ENCODE measurements around the gene DIPK1C. TPM values are rescaled to one million over a fixed set of nuclear protein-coding genes. Genes with fewer than 3 reads are reported as not detected.

DIPK1C gene
- total RNA-seq, 3 donors from 2014 or later: 0.14 to 0.98 TPM; not detected in 1

- H3K4me3 ChIP-seq: no peak overlapping the region
- H3K36me3 ChIP-seq (ENCODE audit: low read depth): no peaks in the 10 kb centered on the region
- H3K9me3 ChIP-seq: no peaks in the 10 kb centered on the region
- DNase-seq (no peak), ATAC-seq (no peak)
- intact Hi-C loops (cut with DNase I, micrococcal nuclease): no loop called here
- no peaks in the 10 kb centered on the region for H3K4me1 ChIP-seq (ENCODE audit: low read depth)
- TF ChIP-seq CTCF (IDR thresholded peaks at IDR 0.05): no peak
Measured at GRCh38 chr18:74463983-74464382, 6.9 kb upstream of the DIPK1C start.

- no peaks in the 10 kb centered on the region for H3K4me1 ChIP-seq (ENCODE audit: low read depth)
- intact Hi-C loops (cut with DNase I, micrococcal nuclease): no loop called here
- H3K9me3 ChIP-seq: no peaks in the 10 kb centered on the region
- no peak for ATAC-seq
- H3K4me3 ChIP-seq: no peak overlapping the region
- no peak for DNase-seq
- no peaks in the 10 kb centered on the region for H3K36me3 ChIP-seq (ENCODE audit: low read depth)
- no peak for TF ChIP-seq CTCF (IDR thresholded peaks at IDR 0.05)
Measured at GRCh38 chr18:74463254-74463653, 6.1 kb upstream of the DIPK1C start.

- H3K36me3 ChIP-seq (ENCODE audit: low read depth): no peaks in the 10 kb centered on the region
- no peak overlapping the region for H3K4me3 ChIP-seq
- TF ChIP-seq CTCF (IDR thresholded peaks at IDR 0.05): no peak
- DNase-seq (no peak), ATAC-seq (no peak)
- intact Hi-C loops (cut with DNase I, micrococcal nuclease): no loop called here
- H3K9me3 ChIP-seq: no peaks in the 10 kb centered on the region
- H3K4me1 ChIP-seq (ENCODE audit: low read depth): peaks cover 11% of the 10 kb centered on the region
Measured at GRCh38 chr18:74460825-74461224, 3.7 kb upstream of the DIPK1C start.

- Histone ChIP-seq H3K4me1 (ENCODE audit: low read depth) (peaks cover 11% of the 10 kb centered on the region), H3K9me3 (no peaks in the 10 kb centered on the region), H3K4me3 (no peak overlapping the region), H3K36me3 (ENCODE audit: low read depth) (no peaks in the 10 kb centered on the region)
- DNase-seq (no peak), ATAC-seq (no peak)
- intact Hi-C loops (cut with DNase I, micrococcal nuclease): no loop called here
- no peak for TF ChIP-seq CTCF (IDR thresholded peaks at IDR 0.05)
Measured at GRCh38 chr18:74459889-74460288, 2.8 kb upstream of the DIPK1C start.

DNA sequence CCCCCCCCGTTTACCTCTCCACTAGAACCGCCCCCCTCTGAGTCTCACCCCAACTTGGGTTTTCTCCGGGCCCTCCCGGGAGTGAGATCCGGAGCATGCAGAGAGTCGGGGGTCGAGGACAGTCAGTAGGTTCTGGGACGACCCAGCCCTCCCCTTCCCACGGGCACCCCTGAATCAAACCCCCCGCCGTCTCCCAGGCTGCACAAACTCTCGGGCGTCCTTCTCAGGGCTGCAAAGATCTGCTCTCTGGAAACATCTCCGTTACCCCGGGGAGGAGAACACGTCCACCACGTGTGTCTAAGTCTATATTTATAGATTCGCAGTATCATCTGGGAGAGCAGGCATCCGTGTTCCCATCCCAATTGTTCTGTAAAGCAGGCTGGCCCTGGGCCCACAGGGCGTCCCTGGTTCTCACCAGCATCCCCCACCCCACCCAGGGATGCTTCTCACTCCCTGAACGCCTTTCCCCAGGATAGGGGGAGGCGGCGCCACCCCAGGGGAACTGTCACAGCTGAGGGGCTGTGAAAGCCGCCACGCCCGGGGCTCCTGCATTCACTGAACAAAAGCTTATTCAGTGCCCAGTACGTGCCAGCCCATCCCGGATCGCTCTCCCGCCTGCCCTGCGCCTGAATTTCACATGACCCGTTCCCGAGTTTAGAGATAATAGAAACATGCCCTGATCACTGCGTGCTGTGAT, 765 bp upstream of the DIPK1C start:
- H3K36me3 ChIP-seq (ENCODE audit: low read depth): no peaks in the 10 kb centered on the region
- intact Hi-C loops (cut with DNase I, micrococcal nuclease): no loop called here
- DNase-seq: no peak
- peaks cover 11% of the 10 kb centered on the region for H3K4me1 ChIP-seq (ENCODE audit: low read depth)
- H3K4me3 ChIP-seq: no peak overlapping the region
- TF ChIP-seq CTCF (IDR thresholded peaks at IDR 0.05): no peak
- H3K9me3 ChIP-seq: no peaks in the 10 kb centered on the region
- no peak for ATAC-seq
